Measurements from ENCODE around the gene HDAC9.

Gene HDAC9

DNA sequence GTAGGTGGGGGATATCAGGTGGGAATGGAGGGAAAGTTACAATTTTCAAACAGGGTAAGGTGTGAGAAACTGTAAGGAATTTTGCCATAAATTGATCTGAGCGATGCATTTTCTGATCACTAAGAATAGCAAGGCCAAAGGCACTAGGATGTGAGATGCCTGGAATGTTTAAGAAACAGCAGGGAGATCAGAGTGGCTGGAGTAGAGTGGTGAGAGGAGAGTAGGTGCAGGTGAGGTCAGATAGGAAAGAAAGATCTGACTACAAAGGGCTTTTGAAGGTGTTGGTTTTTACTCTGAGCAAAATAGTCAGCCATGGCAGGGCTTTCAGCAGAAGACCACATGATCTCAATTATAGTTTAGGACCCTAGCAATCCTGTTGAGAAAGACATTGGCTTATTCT lies 55.0 kb downstream of the HDAC9 start:
- H3K27me3 ChIP-seq = no peaks in the 10 kb centered on the region
- H3K36me3 ChIP-seq = no peaks in the 10 kb centered on the region
- TF ChIP-seq, protein P1, sequence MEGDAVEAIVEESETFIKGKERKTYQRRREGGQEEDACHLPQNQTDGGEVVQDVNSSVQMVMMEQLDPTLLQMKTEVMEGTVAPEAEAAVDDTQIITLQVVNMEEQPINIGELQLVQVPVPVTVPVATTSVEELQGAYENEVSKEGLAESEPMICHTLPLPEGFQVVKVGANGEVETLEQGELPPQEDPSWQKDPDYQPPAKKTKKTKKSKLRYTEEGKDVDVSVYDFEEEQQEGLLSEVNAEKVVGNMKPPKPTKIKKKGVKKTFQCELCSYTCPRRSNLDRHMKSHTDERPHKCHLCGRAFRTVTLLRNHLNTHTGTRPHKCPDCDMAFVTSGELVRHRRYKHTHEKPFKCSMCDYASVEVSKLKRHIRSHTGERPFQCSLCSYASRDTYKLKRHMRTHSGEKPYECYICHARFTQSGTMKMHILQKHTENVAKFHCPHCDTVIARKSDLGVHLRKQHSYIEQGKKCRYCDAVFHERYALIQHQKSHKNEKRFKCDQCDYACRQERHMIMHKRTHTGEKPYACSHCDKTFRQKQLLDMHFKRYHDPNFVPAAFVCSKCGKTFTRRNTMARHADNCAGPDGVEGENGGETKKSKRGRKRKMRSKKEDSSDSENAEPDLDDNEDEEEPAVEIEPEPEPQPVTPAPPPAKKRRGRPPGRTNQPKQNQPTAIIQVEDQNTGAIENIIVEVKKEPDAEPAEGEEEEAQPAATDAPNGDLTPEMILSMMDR (IDR thresholded peaks at IDR 0.05) = no peak
- H3K27ac ChIP-seq = no peak overlapping the region
- H3K4me1 ChIP-seq (ENCODE audit: control insufficient read depth in 1 of 2, insufficient read depth in 1 of 2, low read depth in 1 of 2, low read length in 1 of 2) = no peaks in the 10 kb centered on the region
- H3K4me3 ChIP-seq (ENCODE audit: low read depth in 1 of 2, low read length in 1 of 2) = no peak overlapping the region
- no peaks in the 10 kb centered on the region for H3K9me3 ChIP-seq

DNA sequence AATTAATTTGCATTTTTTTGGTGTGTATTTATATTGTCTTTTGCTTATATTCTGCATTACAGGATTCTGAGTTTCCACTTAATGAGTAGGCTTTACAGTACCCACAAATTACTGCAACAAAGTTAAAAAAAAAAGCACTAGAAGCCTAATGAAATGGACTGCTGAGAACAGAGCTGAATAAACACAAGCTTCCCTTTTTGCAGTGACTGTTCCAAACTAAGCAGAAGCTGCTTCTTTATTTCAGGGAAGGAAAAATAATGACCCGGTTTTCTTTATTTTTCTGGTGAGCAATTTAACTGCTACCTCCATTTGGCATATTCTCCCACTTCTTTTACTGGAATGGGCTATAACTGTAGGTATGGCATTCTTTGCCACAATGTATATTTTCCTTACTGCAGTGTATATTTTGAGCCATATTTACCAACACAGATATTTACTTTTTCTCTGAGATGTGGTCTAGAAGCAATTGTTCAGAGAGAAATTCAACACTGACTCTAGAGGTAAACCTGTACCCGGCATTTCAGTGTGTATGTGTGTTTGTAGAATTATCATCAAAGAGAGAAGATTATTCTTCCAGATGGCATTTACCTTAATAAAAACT lies 56.9 kb downstream of the HDAC9 start:
- Histone ChIP-seq H3K4me1 (ENCODE audit: control insufficient read depth in 1 of 2, insufficient read depth in 1 of 2, low read depth in 1 of 2, low read length in 1 of 2) (no peaks in the 10 kb centered on the region), H3K9me3 (no peaks in the 10 kb centered on the region), H3K4me3 (ENCODE audit: low read depth in 1 of 2, low read length in 1 of 2) (no peak overlapping the region), H3K27me3 (no peaks in the 10 kb centered on the region), H3K36me3 (no peaks in the 10 kb centered on the region), H3K27ac (no peak overlapping the region)
- TF ChIP-seq, protein P1 (IDR thresholded peaks at IDR 0.05) = no peak

DNA sequence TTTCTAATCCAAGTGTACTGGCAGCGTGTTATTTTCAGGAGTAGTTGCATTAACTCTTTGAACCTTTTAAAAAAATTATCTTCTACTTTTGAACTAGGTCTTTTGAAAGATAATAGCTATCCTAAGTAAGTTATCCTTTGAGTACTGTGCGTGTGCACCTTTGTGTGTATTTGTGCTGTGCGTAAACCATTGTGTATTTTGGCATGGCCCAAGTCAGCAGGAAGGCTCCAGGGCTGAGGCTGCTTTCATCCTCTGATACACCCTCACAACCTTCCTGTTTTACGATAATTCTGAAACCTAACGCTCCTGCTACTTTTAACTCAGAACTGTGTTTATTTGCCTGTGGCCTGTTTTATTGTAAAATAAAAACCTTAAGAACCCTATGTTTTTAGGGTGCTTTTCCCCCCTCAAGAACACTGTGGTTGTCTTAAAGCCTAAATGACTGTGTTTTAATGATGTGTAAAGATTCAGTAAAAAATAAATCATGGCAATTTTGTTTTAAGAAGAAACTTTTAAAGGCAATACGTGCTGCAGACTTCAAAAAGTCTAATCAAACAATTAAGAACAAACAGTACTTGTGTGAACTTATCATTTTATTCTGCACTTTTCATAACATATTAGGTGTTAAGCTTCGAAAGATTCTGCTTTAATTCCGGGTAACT lies 57.5 kb downstream of the HDAC9 start:
- H3K27me3 ChIP-seq = no peaks in the 10 kb centered on the region
- H3K9me3 ChIP-seq = no peaks in the 10 kb centered on the region
- H3K36me3 ChIP-seq = no peaks in the 10 kb centered on the region
- no peak overlapping the region for H3K27ac ChIP-seq
- TF ChIP-seq, protein P1 (IDR thresholded peaks at IDR 0.05) = no peak
- no peaks in the 10 kb centered on the region for H3K4me1 ChIP-seq (ENCODE audit: control insufficient read depth in 1 of 2, insufficient read depth in 1 of 2, low read depth in 1 of 2, low read length in 1 of 2)
- H3K4me3 ChIP-seq (ENCODE audit: low read depth in 1 of 2, low read length in 1 of 2) = no peak overlapping the region

DNA sequence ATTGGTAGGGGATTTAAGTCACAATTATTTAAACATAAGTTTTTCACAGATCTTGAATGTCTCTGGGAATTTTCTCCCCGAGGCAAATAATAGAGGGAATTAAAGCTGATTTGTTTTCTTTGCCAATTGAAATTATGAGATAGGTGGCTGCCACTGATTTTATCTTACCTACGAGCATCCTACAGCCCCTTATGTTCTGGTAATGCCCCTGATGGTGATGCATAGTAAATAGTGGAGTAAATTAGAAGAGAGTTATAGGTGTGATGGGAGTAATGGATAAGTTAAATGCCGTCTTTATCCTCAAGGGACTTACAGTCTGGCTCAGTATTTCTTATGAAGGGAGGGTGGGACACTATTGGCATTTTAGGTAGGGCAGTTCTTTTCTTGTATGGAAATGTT lies 58.1 kb downstream of the HDAC9 start:
- Histone ChIP-seq H3K27ac (no peak overlapping the region), H3K27me3 (no peaks in the 10 kb centered on the region), H3K4me1 (ENCODE audit: control insufficient read depth in 1 of 2, insufficient read depth in 1 of 2, low read depth in 1 of 2, low read length in 1 of 2) (no peaks in the 10 kb centered on the region), H3K36me3 (no peaks in the 10 kb centered on the region), H3K9me3 (no peaks in the 10 kb centered on the region), H3K4me3 (ENCODE audit: low read depth in 1 of 2, low read length in 1 of 2) (no peak overlapping the region)
- TF ChIP-seq, protein P1 (IDR thresholded peaks at IDR 0.05) = no peak

DNA sequence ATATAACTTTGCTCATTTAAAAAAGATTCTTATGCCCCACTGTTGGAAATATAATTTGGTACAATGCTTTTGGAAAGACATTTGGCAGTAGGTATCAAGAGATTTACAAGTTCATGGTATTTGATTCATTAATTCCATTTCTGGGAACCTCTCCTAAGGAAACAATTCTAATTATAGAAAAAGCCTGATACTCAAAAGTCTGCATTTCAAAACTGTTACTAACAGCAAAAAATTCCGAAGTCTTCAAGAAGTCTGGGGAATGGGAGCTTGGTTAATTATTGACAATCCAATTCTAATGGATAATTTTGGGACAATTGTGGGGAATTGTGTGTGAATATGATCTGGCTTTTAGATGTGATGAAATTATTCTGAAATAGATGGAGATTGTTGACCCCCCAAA lies 59.6 kb downstream of the HDAC9 start:
- TF ChIP-seq, protein P1 (IDR thresholded peaks at IDR 0.05) = no peak
- Histone ChIP-seq H3K36me3 (no peaks in the 10 kb centered on the region), H3K27ac (no peak overlapping the region), H3K4me3 (ENCODE audit: low read depth in 1 of 2, low read length in 1 of 2) (no peak overlapping the region), H3K9me3 (no peaks in the 10 kb centered on the region), H3K27me3 (no peaks in the 10 kb centered on the region), H3K4me1 (ENCODE audit: control insufficient read depth in 1 of 2, insufficient read depth in 1 of 2, low read depth in 1 of 2, low read length in 1 of 2) (no peaks in the 10 kb centered on the region)
